Measurements from ENCODE around the gene C22orf15.

- TF ChIP-seq MAX (IDR thresholded peaks at IDR 0.05) (no peak), RAD21 (IDR thresholded peaks at IDR 0.05) (no peak), CTCF (IDR thresholded peaks at IDR 0.05; ENCODE audit: low read depth, low read length, missing input control) (no peak), ATF3 (IDR thresholded peaks at IDR 0.05) (no peak)
Measured at GRCh38 chr22:23786261-23786710, 23.5 kb downstream of the C22orf15 start.
